ENCODE data around the gene TLR9. TPM values are rescaled to one million over a fixed set of nuclear protein-coding genes. Genes with fewer than 3 reads are reported as not detected.

Gene TLR9
- total RNA-seq, 4 donors from 2014 or later, result 0.19 TPM; not detected in 3

GRCh38 chr3:52210037-52210436, 15.4 kb downstream of the TLR9 start:
- ATAC-seq (ENCODE audit: low FRiP score), result no peak
- DNase-seq (ENCODE audit: low spot score), result no peak
- TF ChIP-seq CTCF (IDR thresholded peaks at IDR 0.05), result no peak

GRCh38 chr3:52208556-52208955, 16.9 kb downstream of the TLR9 start:
- ATAC-seq (ENCODE audit: low FRiP score) (no peak), DNase-seq (ENCODE audit: low spot score) (no peak)
- no peak for TF ChIP-seq CTCF (IDR thresholded peaks at IDR 0.05)

GRCh38 chr3:52205727-52206372, 19.6 kb downstream of the TLR9 start:
- TF ChIP-seq CTCF (IDR thresholded peaks at IDR 0.05), result no peak
- no peak for ATAC-seq (ENCODE audit: low FRiP score)

GRCh38 chr3:52204337-52205073, 20.9 kb downstream of the TLR9 start:
- TF ChIP-seq CTCF (IDR thresholded peaks at IDR 0.05), result no peak
- DNase-seq (ENCODE audit: low spot score) (no peak), ATAC-seq (ENCODE audit: low FRiP score) (no peak)

More at GRCh38 chr3:52205727-52206372, 19.6 kb downstream of the TLR9 start:
- DNase-seq (ENCODE audit: low spot score), result no peak

- ATAC-seq (ENCODE audit: low FRiP score) (no peak), DNase-seq (ENCODE audit: low spot score) (no peak)
- TF ChIP-seq CTCF (IDR thresholded peaks at IDR 0.05), result no peak
Observed at GRCh38 chr3:52203701-52204100, 21.7 kb downstream of the TLR9 start.

- TF ChIP-seq CTCF (IDR thresholded peaks at IDR 0.05), result no peak
- no peak for DNase-seq (ENCODE audit: low spot score)
Observed at GRCh38 chr3:52202384-52203077, 22.9 kb downstream of the TLR9 start.

More at GRCh38 chr3:52202384-52203077, 22.9 kb downstream of the TLR9 start:
- ATAC-seq (ENCODE audit: low FRiP score), result no peak
